Putamen (tissue), 1 donor: Measurements from ENCODE around the gene MEIS1.
"Not testable (repeated sequence)": the region's sequence is repeated elsewhere in the genome, so short reads cannot be mapped to it uniquely, and the experiment has no call there.

ENCODE experiments used
- DNase-seq: peaks from one replicate; pipeline ENCODE4 v3.0.0-alpha.2; 2016; ENCODE audit warnings: low spot score

MEIS1 gene

GRCh38 chr2:66467718-66468117, 32.8 kb downstream of the MEIS1 start:
- DNase-seq = no peak

- DNase-seq = no peak
These were observed 34.4 kb downstream of the MEIS1 start for GRCh38 chr2:66469214-66469902.

- no peak for DNase-seq
These were observed 35.3 kb downstream of the MEIS1 start for GRCh38 chr2:66470199-66470598.

GRCh38 chr2:66472225-66472843, 37.4 kb downstream of the MEIS1 start:
- no peak for DNase-seq

- DNase-seq = no peak
These were observed 42.4 kb downstream of the MEIS1 start for GRCh38 chr2:66477135-66477842.

GRCh38 chr2:66478299-66478698, 43.4 kb downstream of the MEIS1 start:
- no peak for DNase-seq

GRCh38 chr2:66478731-66479316, 43.9 kb downstream of the MEIS1 start:
- no peak for DNase-seq

- DNase-seq = no peak
These were observed 46.2 kb downstream of the MEIS1 start for GRCh38 chr2:66481100-66481549.

GRCh38 chr2:66485252-66485651, 50.3 kb downstream of the MEIS1 start:
- not testable (repeated sequence) for DNase-seq

- no peak for DNase-seq
These were observed 54.0 kb downstream of the MEIS1 start for GRCh38 chr2:66488946-66489345.

GRCh38 chr2:66489436-66489835, 54.5 kb downstream of the MEIS1 start:
- DNase-seq = no peak

- no peak for DNase-seq
These were observed 55.7 kb downstream of the MEIS1 start for GRCh38 chr2:66490588-66491001.

- no peak for DNase-seq
These were observed 59.8 kb downstream of the MEIS1 start for GRCh38 chr2:66494708-66495107.

- DNase-seq = no peak
These were observed 61.1 kb downstream of the MEIS1 start for GRCh38 chr2:66495788-66496640.

- DNase-seq = no peak
These were observed 61.9 kb downstream of the MEIS1 start for GRCh38 chr2:66496670-66497420.

GRCh38 chr2:66497431-66498288, 62.7 kb downstream of the MEIS1 start:
- no peak for DNase-seq

GRCh38 chr2:66498289-66498975, 63.5 kb downstream of the MEIS1 start:
- DNase-seq = no peak

- DNase-seq = no peak
These were observed 66.3 kb downstream of the MEIS1 start for GRCh38 chr2:66501267-66501666.

GRCh38 chr2:66506265-66506664, 71.3 kb downstream of the MEIS1 start:
- no peak for DNase-seq
